GM12864 (cell line): ENCODE results near the gene POC1B.

ENCODE experiments used
- DNase-seq: peaks from one replicate; pipeline ENCODE4 v3.0.0-alpha.2; 2011; ENCODE audit warnings: low read depth
- H3K4me3 ChIP-seq: 2 replicates; pipeline ENCODE4 v1.5.1; 2011; ENCODE audit warnings: mild to moderate bottlenecking, low read depth, low read length, control low read depth
- CTCF ChIP-seq: IDR thresholded peaks from 2 replicates; pipeline ENCODE4 v1.5.1; 2011; ENCODE audit warnings: low read depth, mild to moderate bottlenecking, moderate library complexity, low read length, control low read depth, inconsistent platforms; ENCODE audit errors: missing control alignments

Gene POC1B

GRCh38 chr12:89414851-89415250 is 111.0 kb downstream of the POC1B start:
- DNase-seq, result no peak
- no peak for TF ChIP-seq CTCF
- H3K4me3 ChIP-seq, result no peak overlapping the region

- no peak overlapping the region for H3K4me3 ChIP-seq
- no peak for TF ChIP-seq CTCF
- no peak for DNase-seq
Observed at GRCh38 chr12:89414322-89414721, 111.5 kb downstream of the POC1B start.

- H3K4me3 ChIP-seq, result no peak overlapping the region
Observed at GRCh38 chr12:89413234-89413633, 112.6 kb downstream of the POC1B start.

GRCh38 chr12:89412665-89413064 is 113.2 kb downstream of the POC1B start:
- no peak overlapping the region for H3K4me3 ChIP-seq
- TF ChIP-seq CTCF, result no peak
- DNase-seq, result no peak

More at GRCh38 chr12:89413234-89413633, 112.6 kb downstream of the POC1B start:
- DNase-seq, result no peak
- TF ChIP-seq CTCF, result no peak

GRCh38 chr12:89411846-89412245 is 114.0 kb downstream of the POC1B start:
- DNase-seq, result no peak
- no peak overlapping the region for H3K4me3 ChIP-seq
- no peak for TF ChIP-seq CTCF

GRCh38 chr12:89411234-89411633 is 114.6 kb downstream of the POC1B start:
- TF ChIP-seq CTCF, result no peak
- no peak for DNase-seq
- H3K4me3 ChIP-seq, result no peak overlapping the region

GRCh38 chr12:89405626-89406345 is 120.1 kb downstream of the POC1B start:
- no peak for TF ChIP-seq CTCF
- no peak overlapping the region for H3K4me3 ChIP-seq
- DNase-seq, result no peak
